Stimulated activated CD4-positive, alpha-beta T cell treated with anti-CD3 and anti-CD28 coated beads, Interleukin-12 subunit alpha, Interleukin-12 subunit beta, amount 100 ng/mL, for 48 hours (primary cell): ENCODE measurements around the gene TMEM87B.
"Not testable (repeated sequence)": the region's sequence is repeated elsewhere in the genome, so short reads cannot be mapped to it uniquely, and the experiment has no call there.

Experiments
- DNase-seq, 3 donors: peaks; one replicate each; pipeline ENCODE4 v3.0.0-alpha.2; 2020; ENCODE audit warnings: low read depth in 2 of 3, low spot score in 1 of 3

Gene TMEM87B

DNA sequence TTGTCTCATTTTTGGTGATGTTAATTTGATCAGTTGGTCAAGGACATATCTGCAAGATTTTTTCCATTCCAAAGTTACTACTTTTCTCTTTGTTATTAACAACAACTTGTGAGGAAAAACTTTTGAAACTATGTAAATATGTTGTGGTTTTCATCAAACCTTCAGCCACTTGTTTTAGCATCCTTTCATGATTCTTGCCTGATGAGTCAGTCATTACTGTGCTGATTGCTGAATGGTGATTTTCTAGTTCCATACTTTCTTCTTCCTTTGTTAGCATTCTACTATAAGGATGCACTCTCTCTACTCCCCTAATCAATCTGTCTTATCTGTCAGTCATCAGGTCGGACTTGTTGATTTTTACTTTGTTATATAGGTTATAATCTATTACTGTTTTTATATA is 10.9 kb downstream of the TMEM87B start:
- no peak for DNase-seq

DNA sequence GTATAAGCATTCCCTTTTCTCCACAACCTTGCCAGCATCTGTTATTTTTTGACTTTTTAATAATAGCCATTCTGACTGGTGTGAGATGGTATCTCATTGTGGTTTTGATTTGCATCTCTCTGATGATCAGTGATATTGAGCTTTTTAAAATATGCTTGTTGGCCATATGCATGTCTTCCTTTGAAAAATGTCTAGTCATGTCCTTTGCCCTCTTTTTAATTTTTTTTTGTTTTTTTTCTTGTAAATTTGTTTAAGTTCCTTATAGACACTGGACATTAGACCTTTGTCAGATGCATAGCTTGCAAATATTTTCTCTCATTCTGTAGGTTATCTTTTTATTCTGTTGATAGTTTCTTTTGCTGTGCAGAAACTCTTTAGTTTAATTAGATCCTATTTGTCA is 14.7 kb downstream of the TMEM87B start:
- DNase-seq = not testable (repeated sequence)

DNA sequence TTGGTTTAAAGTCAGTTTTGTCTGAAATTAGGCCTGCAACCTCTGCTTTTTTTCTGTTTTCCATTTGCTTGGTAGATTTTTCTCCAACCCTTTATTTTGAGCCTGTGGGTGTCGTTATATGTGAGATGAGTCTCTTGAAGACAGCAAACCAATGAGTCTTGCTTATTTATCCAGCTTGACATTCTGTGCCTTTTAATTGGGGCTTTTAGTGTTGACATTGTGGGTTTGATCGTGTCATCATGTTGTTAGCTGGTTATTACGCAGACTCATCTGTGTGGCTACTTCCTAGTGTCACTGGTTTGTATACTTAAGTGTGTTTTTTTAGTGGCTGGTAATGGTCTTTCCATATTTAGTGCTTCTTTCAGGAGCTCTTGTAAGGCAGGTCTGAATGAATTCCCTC is 18.8 kb downstream of the TMEM87B start:
- DNase-seq = no peak

DNA sequence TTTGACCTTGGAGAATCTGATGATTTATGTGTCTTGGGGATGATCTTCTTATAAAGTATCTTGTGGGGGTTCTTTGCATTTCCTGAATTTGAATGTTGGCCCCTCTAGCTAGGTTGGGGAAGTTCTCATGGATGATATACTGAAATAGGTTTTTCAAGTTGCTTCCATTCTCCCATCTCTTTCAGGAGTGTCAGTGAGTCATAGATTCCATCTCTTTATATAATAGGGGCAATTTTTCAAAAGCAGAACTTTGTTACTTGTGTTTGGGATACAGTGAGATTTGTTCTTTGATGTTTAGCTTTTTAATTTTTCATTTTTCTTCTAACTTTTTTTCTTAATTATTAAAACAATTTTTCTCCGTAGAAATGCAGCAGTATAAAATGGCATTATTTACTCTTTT is 19.4 kb downstream of the TMEM87B start:
- DNase-seq = no peak

DNA sequence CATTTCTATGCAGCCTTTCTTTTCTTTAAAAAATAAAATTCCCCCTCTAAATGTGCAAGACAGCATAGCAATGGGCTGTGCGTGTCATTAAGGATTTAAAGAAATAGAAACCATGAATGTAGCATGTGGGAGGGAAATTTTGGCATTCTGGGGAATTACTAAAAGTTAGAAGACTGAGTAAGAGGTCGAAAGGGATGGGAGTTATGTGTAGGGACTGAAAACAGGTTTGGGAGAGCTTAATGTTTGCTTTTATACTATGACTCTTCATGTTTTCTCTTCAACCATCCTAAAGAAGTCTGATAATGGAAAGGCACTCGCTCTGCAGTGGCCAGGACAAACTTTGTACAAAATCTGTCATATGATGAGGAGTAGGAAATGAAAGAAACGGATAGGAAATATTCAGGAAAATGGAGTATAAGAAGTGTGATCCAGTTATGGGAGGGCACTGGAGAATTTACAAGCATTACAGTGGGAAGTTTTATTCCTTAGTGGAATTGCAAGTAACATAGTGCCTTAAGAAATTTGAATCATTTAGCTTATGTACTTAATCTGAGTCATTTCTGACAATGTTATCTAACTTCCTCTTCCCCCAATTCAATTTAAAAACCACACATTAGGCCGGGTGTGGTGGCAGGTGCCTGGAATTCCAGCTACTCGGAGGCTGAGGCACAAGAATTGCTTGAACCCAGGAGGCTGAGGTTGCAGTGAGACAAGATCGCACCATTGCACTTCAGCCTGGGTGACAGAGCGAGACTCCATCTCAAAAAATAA is 20.6 kb downstream of the TMEM87B start:
- no peak for DNase-seq

DNA sequence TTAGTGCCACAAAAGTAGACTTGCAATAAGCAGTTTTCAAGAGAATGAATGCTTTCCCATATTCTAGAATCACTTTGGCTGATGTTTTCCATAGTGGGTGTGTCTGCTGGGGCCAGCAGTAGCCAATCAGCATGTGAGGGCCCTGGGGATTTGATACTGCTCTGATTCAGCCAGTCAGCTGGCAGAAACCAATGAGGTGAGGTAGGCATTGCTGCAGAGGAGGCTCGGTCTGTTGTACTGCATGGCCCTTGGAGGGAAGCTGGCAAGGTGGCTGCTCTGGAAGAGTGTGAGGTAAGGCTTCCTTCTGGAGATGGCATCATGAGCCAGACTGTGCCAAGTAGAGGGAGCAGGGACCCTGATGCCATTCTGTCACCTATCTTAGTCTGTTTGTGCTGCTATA is 22.7 kb downstream of the TMEM87B start:
- DNase-seq = no peak

DNA sequence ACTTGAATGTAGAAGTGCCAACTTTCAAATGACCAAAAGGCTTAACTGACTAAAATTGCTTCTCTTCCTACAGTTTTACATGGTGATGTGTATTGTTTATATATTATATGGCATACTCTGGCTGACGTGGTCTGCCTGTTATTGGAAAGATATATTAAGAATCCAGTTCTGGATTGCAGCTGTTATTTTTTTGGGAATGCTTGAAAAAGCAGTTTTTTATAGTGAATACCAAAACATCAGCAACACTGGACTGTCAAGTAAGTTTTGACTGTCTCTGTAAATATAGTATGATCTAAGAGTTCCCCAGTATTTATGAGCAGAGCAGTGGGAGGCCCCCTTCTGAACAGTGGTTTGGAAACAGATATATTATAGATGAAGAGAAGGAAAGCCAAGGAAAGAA is 26.2 kb downstream of the TMEM87B start:
- DNase-seq = no peak

DNA sequence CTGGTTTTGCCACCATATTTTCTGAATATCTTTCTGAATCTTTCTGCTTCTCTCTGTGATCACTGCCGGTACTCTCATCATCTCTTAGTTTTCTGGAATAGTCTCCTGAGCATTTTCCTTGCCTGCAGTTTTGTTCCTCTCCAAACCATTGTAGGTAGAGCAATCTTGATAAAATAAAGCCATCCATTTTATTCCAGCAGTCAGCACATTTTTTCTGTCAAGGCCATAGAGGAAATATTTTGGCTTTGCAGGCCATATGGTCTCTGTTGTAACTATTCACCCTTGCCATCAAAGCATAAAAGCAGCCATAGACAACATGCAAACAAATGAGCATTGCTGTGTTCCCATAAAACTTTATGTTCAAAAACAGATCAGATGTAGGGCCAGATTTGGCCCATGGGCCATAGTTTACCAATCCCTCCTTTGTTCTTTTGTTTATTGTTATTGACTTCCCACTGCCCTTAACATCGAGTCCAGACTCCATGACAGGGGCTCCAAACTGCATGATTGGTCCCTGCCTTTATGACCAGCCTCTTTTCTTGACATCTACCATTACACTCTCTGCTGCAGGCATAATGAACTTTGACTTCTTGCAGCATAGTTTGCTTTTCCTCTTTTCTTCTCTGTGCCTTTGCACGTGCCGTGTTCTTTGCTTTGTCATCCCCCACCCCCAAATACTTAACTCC is 29.8 kb downstream of the TMEM87B start:
- DNase-seq = no peak

DNA sequence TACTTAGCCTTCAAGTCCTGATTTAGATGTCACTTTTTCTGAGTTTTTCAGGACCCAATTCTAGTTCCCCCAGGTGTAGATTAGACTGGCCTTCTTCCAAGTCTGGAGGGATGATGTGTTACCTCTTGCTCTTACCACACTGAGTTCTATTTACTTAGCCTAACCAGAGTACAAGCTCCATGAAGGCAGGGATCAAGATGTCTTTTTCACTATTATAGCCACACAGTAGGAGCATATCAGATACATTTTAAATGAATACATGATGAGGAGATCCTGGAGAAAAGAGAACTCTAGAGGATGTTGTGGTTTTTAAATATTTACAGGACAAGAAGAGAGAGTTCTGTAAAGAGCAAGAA is 30.3 kb downstream of the TMEM87B start:
- DNase-seq = no peak

DNA sequence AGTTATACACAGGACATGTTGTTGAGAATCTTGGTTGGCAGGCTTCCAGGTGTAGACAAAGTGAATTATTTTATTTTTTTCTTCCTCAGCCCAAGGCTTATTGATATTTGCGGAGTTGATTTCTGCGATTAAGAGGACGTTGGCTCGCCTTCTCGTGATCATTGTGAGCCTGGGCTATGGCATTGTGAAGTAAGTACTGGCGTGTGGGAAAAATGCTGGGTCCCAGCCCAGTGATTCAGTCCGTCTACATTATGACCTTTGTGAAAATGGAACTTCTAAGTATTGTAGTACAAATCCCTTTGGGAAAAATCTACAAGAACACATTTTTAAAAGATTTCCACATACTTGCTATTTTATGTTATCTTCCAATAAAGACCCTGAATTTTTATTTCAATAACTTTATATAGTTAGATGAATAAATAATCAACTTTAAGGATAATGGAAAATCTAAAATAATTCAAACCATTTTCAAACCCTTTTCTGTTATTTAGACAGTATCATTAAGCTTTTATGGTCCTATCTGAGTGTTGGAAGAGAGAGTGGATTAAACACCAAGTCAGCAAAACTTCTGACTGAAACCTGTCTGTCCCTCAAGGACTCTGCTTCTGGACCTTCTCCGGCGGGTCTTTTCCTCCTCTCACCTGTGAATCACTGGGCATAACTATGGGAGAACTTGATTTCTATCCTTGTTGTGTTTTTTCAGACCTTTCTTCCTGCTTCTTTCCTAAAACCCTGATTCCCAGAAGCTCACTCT is 31.0 kb downstream of the TMEM87B start:
- DNase-seq = no peak

DNA sequence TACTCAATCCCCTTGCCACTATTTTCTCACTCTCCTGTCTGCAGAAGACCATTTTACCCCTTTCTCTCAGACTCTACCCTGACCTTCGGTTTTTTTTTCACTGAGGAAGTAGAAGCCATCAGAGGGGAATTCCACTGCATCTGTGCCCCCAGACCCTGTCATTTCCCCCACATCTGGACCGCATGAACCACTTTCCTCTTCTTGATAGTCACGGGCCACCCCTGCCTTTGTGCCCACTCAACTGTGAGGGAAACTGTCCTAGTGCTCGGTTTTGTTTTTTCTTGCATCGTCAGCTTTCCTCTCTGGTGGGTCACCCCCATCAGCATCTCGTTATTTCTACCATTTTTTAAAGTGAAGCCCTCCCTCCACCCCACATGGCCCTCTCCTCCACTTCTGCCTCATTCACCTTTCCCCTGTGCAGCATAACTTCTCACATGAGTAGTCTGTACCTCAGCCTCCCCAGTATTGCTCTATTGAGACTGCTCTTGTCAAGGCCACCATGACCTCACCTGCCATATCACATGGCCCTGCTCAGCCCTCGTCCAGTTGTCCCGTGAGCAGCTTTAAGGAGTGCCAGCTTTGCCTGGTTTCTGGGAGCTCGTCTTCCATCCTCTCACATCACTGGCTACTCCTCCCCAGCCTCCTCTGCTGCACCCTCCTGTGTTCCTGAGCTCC is 32.4 kb downstream of the TMEM87B start:
- DNase-seq = no peak

DNA sequence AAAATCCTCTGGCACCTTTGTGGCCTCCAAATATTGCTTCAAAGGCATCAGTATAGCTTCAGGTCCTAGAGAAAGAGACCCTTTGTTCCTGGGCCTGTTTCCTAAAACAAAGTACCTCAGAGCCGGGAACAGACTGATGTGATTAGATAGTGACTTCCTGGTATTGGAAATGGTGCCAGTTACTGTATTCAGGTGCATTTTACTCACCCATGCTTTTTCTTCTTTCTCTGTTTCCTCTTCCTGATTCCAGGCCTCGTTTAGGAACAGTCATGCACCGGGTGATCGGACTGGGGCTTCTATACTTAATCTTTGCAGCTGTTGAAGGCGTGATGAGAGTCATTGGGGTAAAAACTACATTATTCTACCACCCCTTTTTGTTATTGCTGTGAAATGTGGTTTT is 34.3 kb downstream of the TMEM87B start:
- no peak for DNase-seq

DNA sequence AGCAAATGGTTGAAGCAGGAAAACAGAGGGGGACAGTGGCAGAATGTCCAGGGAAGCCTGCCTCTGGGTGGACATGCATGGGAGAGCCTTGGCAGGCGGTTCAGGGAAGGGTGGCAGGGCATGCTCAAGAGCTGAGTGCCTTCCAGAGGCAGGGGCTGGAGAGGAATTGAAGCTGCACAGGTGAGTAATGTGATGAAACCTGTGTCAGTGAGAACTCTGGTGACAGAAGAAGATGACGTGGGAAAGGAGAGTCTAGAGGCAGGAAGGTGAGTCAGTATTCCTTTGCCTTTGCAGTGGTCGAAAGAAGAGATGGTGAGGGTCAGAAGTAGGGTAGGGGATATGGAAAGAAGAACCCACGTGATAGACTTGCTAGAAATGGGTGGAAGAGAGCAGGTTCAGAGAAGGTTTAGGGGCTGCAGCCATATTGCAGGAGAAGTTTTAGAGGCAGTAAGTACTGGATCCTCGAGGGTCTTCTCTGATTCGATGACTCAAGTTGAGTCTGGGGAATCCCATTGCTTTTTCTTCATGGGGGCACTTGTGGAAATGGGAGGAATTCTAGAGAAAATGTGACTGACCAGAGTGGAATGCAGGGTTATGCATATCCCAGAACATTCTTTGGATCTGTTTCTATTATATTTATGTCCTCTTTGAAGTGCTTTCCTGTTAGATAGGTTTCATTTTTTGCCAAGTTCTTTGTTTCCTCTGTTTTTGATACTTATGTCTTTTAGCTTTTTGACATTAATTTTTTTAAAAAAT is 37.4 kb downstream of the TMEM87B start:
- no peak for DNase-seq

DNA sequence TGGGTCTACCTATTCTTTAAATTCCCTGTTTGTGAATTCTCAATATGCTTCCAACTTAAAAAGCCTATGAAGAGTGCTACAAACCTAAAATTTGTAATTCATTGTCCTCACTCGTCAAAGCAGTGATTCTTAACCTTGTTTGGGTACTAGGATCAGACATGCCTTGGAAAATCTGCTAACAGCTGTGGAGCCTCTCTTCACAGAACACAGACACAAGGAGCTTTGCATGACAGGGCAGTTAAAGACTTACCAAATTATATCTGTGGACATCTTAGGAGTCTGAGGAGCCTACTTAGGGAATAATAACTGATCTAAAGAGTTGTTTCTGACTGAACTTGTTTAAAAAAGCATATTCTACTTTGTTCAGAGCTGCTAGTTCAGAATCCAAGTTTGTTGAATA is 38.1 kb downstream of the TMEM87B start:
- no peak for DNase-seq

DNA sequence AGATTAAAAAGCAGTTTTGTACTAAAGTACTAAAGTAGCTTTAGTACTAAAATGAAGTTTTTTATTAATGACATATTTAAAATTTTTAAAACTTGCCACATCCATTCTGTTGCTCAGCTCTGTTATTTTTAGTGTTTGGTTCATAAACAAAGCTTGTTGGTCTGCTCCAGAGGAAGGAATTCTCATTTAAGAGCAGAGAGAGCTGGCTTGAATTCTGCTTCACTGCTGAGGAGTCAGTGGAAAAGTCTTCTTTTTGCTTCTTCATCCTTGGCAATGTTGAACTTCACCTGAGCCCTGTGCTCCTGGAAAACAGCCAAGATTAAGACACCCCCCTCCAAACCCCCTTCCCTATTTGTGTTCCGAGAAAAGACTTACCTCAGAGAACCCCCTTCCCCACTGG is 40.6 kb downstream of the TMEM87B start:
- DNase-seq = no peak

DNA sequence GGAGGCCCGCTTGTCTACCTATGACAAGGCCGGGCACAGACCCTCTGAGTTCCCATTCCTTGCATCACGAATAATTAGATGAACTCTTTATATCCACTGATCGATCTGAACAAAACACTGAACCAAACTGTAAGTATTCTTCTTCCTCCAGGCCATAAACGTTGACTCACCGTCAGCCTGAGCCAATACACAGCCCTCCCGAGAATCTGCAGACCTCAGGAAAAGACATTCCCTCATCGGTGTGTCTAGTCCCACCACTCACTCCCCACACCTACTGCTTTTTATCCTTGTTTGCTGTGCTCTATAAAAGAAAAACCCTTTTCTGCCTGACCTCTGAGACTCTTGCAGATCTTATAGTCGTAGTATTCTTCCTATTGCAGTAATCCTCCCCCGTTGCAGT is 41.0 kb downstream of the TMEM87B start:
- no peak for DNase-seq

DNA sequence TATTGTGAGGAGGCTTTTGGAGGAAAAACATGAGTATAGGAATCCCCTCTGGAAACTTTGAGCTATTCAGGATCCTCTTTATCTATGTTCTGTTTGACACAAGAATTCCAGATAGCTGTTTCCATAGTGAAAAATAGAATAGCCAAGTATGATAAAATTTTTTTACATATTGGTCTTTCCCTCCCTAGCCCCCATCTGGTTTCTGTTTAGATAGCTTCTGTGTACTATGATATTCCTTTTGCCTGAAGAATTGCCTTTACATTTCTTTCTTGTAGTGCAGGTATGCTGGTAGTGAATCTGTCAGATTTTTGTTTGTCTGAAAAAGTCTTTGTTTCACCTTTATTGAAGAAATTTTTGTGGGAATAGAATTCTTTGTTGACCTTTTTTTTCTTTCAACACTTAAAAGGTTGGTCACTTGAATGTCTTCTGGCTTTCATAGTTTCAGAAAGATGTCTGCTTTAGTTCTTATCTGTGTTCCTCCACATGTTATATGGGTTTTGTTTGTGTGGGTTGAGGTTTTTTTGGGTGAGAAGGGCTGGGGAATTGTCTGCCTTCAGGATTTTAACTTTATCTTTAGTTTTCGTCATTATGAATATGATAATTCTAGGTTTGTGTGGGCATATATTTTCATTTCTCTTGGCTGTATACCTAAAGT is 53.2 kb downstream of the TMEM87B start:
- DNase-seq = no peak

DNA sequence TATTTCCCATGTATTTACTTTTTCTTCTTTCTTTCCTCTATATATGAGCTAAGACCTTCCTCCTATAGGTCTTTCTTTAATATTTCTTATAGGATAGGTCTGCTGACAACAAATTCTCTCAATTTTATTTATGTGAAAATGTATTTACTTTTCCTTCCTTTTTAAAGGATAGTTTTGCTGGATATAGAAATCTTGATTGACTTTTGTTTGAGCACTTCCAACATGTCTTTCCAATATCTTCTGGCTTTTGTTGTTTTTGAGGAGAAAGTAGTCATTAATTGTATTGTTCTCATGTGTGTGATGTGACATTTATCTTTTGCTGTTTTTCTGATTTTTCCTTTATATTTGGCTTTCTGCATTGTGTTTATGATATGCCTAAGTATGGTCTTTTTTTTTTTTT is 54.2 kb downstream of the TMEM87B start:
- DNase-seq = no peak

DNA sequence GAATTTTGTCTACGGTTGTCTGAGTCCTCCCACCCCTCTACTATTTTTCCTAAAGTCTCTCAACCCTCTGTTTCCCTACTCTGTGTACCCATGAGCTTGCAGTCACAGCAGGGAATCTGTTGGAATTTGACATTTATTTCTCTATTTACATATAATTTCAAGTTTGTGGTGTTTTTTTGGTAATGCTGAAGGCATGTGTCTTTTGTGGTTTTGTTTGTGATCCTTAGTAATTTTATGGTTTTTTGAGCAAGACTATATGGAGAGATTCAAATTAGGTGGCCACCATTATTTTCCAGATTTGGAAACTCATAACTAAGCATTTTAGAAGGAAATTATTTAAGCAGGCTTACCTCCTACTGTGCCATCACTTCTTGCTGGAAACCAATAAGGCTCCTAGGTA is 55.9 kb downstream of the TMEM87B start:
- no peak for DNase-seq

DNA sequence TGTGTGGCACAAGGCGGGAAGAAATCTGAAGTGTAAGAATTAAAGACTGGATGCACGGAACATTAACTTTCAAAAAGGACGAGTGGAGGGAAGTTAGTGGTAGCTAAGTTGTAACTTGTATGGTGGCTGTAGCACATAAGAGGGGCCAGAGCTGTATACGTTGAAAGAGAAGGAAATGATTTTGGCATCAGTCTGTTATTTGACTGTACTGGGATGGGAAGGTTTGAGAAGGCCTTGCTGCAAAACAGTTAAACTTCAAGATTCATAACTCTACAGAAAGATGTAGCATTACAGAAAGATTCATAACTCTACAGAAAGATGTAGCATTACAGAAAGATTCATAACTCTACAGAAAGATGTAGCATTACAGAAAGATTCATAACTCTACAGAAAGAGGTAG is 58.3 kb downstream of the TMEM87B start:
- DNase-seq = not testable (repeated sequence)

DNA sequence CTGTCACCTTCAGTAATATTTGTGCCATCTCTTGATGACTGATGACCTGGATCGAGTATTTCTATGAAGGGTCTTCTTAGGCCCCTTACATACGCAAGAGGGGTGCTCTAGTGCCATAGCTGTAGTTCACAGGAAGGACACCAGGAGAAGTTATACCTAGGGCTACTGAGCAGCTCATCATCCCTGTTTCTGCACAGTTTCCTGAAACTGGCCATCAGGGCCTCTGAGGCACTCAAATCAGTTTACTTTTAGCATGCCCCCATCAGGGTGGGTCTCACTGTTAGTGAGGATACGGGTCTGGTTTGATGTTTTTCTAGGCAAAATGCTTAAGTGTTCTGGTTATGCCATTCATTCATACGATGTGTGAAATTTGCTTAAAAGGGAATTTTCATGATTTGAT is 63.1 kb downstream of the TMEM87B start:
- DNase-seq = no peak
